Psoas muscle (tissue), 8 donors: ENCODE results near the gene UTP14C. TPM values are rescaled to one million over a fixed set of nuclear protein-coding genes. Genes with fewer than 3 reads are reported as not detected.
"Not testable (repeated sequence)": the region's sequence is repeated elsewhere in the genome, so short reads cannot be mapped to it uniquely, and the experiment has no call there.

Experiments
- ATAC-seq, 4 donors: fragments of 200-7000 bp; cut with Tn5 transposase; one replicate each; pipeline ENCODE4 v1.9.1; 2020; ENCODE audit warnings: moderate library complexity in 3 of 4, mild to moderate bottlenecking in 2 of 4
- DNase-seq, 2 donors: peaks; one replicate each; pipeline ENCODE4 v3.0.0-alpha.2; 2020
- H3K27ac ChIP-seq: fragments of 200-600 bp; one replicate; pipeline ENCODE4 v1.8.0; 2022
- H3K27me3 ChIP-seq, 3 donors: fragments of 200-600 bp in 1 of 3; one replicate each; pipeline versions ENCODE4 v1.6.1 to v1.8.0; 2013 to 2022; ENCODE audit warnings: low read length in 2 of 3, mild to moderate bottlenecking in 2 of 3, moderate library complexity in 1 of 3; ENCODE audit not compliant: insufficient read depth in 3 of 3
- H3K36me3 ChIP-seq, 2 donors: fragments of 200-600 bp in 1 of 2; one replicate each; pipeline versions ENCODE4 v1.6.1 to v1.8.0; 2013 to 2022; ENCODE audit warnings: low read depth in 1 of 2, mild to moderate bottlenecking in 1 of 2, moderate library complexity in 1 of 2; ENCODE audit not compliant: insufficient read depth in 1 of 2
- H3K4me1 ChIP-seq: fragments of 200-600 bp; one replicate; pipeline ENCODE4 v1.8.0; 2022
- H3K4me3 ChIP-seq: fragments of 200-600 bp; one replicate; pipeline ENCODE4 v1.8.0; 2022; ENCODE audit warnings: mild to moderate bottlenecking
- H3K9me3 ChIP-seq: fragments of 200-600 bp; one replicate; pipeline ENCODE4 v1.8.0; 2022
- CTCF ChIP-seq: fragments of 200-600 bp; IDR thresholded peaks from one replicate; pipeline ENCODE4 v1.8.0; 2022; ENCODE audit warnings: antibody characterized with exemption
- WGBS, 3 donors: extraction: QIAGEN DNeasy Blood & Tissue Kit; methylation state at CpG; one replicate each; pipeline versions ENCODE4 v1.1.6 to v1.1.7; 2013; 5-methylcytosine and 5-hydroxymethylcytosine counted together
- intact Hi-C, 2 donors: fragments of 100-400 bp; cut with DNase I; formaldehyde crosslinking; loops; one replicate each; pipeline versions ENCODE4 v1.11.0 to v1.14.2; 2022
- polyA plus RNA-seq, 3 donors: library from polyadenylated mRNA; stranded (reverse); fragments of 200-250 nt; gene quantifications; one replicate each; pipeline ENCODE4 v1.2.3, GENCODE V29; 2013
- total RNA-seq, 4 donors: library from RNA; stranded (reverse); fragmentation: NEBNext Ultra II Directional in 2 of 4; extraction: Animal tissue kit (Norgen Biotek cat#: 25700) in 2 of 4; gene quantifications; one replicate each; pipeline versions ENCODE4 v1.2.1 to v1.2.4, GENCODE V29; 2021 to 2023
- donor health status: healthy with polysubstance abuse.
- donor health status: DM: no; HTN: no; CAD: no; lungs with moderate emphysema.
- donor health status: Bipolar disorder and iron deficiency.
- donor health status: healthy.
- donor health status: DM: yes; HTN: yes; CAD: no.
- donor health status: DM: no; HTN: no; CAD: no.
- donor health status: DM: no; HTN: no; CAD: no.
- donor health status: DM: yes; HTN: yes; CAD: no.

The UTP14C gene
- total and polyA plus RNA-seq, 7 donors = 5.0 to 10.9 (median 9.0) TPM

DNA sequence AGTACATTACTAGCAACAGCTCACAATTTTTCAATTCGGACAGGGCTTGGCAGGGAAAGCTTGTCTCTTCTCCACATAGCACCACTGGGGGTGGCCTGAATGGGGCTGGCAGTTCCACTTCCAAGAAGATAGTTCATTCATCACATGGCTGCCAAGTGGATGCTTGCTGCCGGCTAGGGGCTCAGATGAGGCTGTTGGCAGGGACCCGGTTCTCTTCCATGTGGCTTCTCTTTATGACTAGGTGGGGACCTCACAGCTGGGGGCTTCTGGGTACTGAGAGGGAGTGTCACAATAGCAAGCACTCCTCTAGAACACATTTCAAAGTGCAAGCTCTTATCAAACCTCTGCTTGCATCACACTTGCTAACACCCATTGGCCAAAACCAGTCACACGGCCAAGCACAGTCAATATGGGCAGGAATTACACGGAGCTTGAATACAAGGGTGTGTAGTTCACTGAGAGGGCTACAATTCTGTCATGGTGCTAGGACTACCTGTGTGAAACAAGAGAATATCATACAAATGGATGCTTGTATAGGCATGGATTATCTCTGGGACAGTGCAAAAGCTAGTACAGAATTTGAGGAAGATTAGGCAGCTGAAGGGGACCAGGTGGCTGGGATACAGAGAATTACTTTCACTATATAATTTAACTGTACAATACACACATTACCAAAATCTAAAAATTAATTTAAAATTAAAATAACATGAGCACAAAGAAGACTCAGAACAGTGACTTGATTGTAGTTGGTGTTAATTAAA is 45.5 kb upstream of the UTP14C start:
- intact Hi-C loops = no loop called here
- H3K4me1 ChIP-seq = no peaks in the 10 kb centered on the region
- no peak overlapping the region for H3K27ac ChIP-seq
- 38 to 63% (median 43%) methylated on average over 5 of the region's 5 CpGs for WGBS, 3 donors
- no peak overlapping the region for H3K4me3 ChIP-seq
- peaks cover 0 to 4% of the 10 kb centered on the region in 2 donors for H3K36me3 ChIP-seq
- TF ChIP-seq CTCF = no peak
- H3K27me3 ChIP-seq = no peaks in the 10 kb centered on the region
- H3K9me3 ChIP-seq = no peaks in the 10 kb centered on the region
- ATAC-seq (no peak), DNase-seq (no peak)

DNA sequence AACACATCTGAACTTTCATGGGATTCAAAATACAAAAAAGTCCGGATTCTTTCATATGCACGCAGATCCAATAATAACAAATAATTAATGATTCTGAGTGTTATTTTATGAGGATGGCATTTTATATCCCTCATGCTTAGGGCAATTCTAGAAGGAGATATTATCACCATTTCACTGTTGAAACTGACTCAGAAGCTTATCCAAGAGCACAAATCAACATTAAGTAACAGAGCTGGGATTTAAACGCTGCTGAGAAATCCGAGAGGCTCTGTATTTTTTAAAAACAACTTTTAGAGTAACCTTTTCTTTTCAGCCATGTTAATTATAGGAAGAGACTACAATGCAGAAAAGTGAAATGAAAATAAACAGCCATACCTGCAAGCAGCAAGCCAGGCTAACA is 43.6 kb upstream of the UTP14C start:
- Histone ChIP-seq H3K9me3 (no peaks in the 10 kb centered on the region), H3K4me3 (no peak overlapping the region), H3K36me3 (no peaks in the 10 kb centered on the region), H3K27ac (no peak overlapping the region), H3K4me1 (no peaks in the 10 kb centered on the region), H3K27me3 (no peaks in the 10 kb centered on the region)
- intact Hi-C loops = no loop called here
- DNase-seq (no peak), ATAC-seq (no peak)
- 57 to 74% (median 66%) methylated on average over 4 of the region's 4 CpGs for WGBS, 3 donors
- TF ChIP-seq CTCF = no peak

GRCh38 chr13:51981355-51981754 is 43.1 kb upstream of the UTP14C start:
- ATAC-seq (no peak), DNase-seq (no peak)
- intact Hi-C loops = no loop called here
- 63 to 81% (median 74%) methylated on average over 4 of the region's 4 CpGs for WGBS, 3 donors
- Histone ChIP-seq H3K27ac (no peak overlapping the region), H3K9me3 (no peaks in the 10 kb centered on the region), H3K4me3 (no peak overlapping the region), H3K36me3 (no peaks in the 10 kb centered on the region), H3K4me1 (no peaks in the 10 kb centered on the region), H3K27me3 (no peaks in the 10 kb centered on the region)
- no peak for TF ChIP-seq CTCF

- H3K4me3 ChIP-seq, H3K36me3 ChIP-seq, H3K27me3 ChIP-seq, H3K27ac ChIP-seq, H3K9me3 ChIP-seq, intact Hi-C loops, DNase-seq, H3K4me1 ChIP-seq, ATAC-seq: not testable (repeated sequence)
- 92 to 97% (median 93%) methylated on average over 3 of the region's 3 CpGs for WGBS, 3 donors
These were observed 41.2 kb upstream of the UTP14C start for GRCh38 chr13:51983292-51983691.

DNA sequence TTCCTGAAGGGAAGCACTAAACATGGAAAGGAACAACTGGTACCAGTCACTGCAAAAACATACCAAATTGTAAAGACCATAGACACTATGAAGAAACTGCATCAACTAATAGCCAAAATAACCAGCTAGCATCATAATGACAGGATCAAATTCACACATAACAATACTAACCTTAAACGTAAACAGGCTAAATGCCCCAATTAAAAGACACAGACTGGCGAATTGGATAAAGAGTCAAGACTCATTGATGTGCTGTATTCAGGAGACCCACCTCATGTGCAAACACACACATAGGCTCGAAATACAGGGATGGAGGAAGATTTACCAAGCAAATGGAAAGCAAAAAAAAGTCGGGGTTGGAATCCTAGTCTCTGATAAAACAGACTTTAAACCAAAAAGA is 39.6 kb upstream of the UTP14C start:
- H3K36me3 ChIP-seq, H3K27me3 ChIP-seq, H3K27ac ChIP-seq, H3K4me1 ChIP-seq, ATAC-seq, DNase-seq, H3K9me3 ChIP-seq, intact Hi-C loops, H3K4me3 ChIP-seq: not testable (repeated sequence)
- WGBS, 3 donors = 87 to 93% (median 89%) methylated on average over 4 of the region's 4 CpGs
